HG03196 (cell line): ENCODE data around the gene NOL6.

Source experiments
- ATAC-seq: cut with Tn5 transposase; IDR thresholded peaks from one replicate; pipeline ENCODE4 v1.9.1; 2021; ENCODE audit not compliant: unreplicated experiment

NOL6 gene

DNA sequence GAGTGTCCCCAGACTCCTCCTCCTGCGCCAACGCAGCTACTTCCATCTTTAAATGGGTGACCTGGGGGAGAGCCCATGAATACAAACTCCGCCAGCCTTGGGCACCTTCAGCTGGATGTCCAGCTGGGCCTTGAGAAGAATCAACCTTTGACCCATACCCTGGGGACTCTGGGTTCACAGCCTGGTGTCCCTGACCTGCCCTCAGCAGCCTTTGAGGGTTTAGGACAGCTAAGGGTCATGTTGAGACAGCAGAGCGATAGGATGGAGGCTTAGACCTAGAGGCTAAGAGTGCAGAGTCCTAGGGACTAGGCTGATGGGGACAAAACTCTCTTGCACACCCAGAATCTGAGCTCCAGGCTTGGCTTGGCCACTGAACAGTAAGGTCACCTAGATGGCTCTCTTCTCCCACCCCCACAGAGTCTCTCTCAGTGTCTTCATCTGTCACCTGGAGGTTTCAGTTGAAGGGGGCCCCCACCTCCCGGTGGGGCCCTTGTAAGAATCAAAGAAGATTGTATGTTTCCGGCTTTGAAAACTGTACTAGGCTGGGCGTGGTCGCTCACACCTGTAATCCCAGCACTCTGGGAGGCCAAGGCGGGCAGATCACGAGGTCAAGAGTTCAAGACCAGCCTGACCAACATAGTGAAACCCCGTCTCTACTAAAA is 19.6 kb downstream of the NOL6 start:
- ATAC-seq: no peak

DNA sequence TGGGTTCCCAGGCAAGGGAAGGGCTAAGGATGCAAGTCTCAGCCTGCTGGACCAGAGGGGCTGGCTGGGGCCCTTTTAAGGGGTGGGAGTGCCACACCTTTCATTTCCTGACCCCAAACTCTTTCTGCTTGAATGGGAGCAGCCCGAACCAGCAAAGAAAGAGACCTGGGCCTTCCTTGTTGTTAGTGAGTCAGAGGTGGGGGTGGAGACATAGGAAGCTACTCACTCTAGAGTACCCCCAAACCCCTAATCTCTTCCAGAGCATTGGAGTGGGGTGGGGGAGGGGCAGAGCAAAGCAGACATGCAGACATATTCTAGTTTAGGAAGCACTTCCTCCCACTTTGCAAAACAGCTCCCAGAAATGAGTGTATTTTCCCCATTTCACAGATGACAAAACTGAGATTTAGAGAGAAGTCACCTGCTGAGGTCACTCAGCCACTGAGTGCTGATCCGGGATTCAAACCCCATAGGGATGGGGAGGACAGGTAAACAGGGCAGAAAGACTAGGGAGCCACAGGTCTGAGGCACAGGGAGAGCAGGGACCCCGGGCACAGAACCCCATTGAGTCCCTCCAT is 20.4 kb downstream of the NOL6 start:
- no peak for ATAC-seq

DNA sequence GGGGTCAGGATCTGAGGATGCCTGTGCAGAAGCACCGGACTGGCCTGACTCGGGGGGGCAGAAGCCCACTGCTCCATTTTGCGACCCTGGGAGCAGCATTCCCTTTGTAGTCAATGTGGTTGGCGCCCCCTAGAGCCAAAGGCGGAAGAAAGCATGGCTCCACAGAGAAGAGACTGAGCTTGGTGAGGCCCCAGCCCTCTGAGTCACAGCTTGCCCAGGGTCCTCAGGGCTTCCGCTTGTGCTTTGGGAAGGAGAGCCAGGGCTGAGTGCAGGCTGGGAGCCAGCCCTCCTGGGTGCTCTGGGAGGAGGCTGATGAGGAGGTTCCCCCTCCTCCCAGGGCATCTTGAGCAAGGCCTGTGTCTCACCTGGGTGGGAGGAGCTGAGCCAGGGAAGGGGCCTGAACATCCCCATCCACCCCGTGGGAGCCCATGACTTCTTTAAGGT is 20.9 kb downstream of the NOL6 start:
- no peak for ATAC-seq

DNA sequence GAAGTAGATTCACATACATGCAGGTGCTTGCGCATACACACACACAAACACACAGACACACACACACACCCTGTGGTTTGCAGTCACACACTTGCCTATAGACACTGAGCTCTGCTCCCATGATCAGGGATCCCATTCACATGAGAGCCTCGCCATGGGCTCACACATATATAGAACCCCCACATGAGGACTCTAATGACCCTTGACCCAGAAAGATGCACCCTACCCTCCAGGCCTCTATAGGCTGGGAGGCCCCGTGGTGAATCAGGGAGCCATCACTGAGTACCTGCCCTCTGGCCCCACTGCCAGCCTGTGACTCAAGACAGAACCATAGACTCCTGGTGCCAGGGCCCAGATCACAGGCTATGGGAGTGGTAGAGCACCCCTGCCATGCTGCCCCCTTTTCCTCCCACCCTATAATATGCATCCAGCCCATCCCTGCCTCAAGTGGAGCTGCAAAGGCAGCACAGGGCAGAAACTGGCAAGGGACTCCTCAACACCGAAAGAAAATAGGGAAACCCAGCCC is 23.0 kb downstream of the NOL6 start:
- ATAC-seq: no peak

DNA sequence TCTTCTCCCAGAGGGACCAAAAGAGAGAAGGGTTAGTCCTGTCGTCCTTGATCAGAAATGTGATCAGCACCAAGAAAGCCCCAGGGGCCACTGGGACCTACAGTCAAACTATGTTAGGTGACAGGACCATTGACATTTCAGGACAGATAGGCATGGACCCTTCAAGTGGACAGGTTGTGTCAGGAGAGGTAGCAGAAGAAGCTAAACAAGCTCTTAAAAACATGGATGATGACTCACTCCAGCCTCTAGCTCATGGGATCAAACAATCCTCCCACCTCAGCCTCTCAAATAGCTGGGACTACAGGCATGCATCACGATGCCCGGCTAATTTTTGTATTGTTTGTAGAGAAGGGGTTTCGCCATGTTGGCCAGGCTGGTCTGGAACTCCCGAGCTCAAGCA is 24.0 kb downstream of the NOL6 start:
- ATAC-seq: no peak

DNA sequence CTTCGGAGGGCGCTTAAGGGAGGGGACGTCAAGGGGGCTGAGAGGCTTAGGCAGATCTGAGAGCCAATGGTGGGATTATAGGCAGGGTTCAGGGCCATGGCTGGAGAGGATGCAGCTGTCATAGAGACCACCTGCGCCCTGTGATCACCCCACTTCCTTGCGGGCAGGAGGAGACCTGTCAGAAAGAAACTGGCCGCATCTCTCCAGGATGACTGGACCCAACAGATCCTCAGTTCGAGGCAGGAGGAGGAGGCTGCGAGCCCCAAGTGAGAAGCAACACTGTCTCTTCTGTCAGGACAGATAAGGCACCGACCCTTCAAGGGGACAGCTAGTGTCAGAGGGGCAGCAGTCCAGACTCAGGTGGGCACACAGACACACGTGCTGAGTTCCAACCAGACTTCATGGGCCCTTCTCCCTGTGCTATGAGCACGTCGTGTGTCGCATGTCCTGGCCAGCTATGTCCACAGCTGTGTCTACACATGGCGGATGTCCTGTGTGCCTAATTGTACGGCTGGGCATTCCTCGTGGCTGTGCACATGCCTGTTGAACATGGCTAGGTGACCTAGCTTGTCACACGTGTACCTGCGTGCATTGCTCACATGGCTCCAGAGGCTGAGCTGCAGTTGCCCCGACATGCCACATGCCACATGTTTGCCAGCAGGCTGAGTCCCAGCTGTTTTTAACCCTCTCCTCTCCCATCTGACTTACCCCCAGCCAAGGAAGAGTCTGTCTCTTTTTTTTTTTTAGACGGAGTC is 25.7 kb downstream of the NOL6 start:
- ATAC-seq: no peak

DNA sequence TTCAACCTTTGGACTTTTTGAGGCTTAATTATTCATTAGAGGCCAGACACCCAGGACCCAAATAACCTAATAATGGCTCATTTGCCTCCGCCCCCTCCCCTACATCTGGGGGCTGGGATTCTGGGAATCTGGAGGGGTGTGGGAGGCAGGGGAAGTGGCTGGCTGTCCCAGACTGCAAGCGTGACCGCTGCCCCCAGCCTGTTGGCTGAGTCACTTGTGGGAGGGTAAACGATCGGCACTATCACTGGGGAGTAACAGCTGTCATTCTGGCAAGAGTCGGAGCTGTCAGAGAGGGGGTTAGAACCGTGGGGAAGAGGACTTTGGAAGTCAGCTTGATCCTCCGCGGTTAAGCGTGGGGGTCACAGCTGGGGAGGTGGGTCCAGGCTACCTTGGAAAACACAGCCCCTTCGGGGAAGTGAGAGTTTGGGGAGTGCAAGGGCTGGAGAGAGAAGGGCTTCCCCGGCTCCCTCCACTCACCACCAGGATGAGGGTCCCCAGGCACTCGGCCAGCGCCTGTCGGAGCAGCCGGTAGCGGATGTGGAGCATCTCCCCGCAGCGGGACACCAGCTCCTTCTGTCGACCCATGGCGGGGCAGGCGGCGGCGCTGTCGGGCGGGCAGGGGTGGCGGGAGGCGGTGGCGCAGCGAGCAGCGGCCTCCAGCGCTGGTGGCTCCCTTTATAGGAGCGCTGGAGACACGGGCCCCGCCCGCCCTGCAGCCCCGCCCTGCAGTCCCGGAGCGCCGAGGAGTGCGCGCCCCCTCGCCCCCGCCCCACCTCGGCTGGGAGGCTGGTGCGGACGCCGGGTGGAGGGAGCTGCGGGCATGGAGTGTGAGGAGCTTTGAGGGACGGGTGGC is 26.6 kb downstream of the NOL6 start, which contains the start of gene AQP3:
AQP3 (minus strand) TSS at position 648 of the 853 bp plus-strand sequence; CDS start at position 585, 63 bp downstream.
- peak; percentile 29 for ATAC-seq

DNA sequence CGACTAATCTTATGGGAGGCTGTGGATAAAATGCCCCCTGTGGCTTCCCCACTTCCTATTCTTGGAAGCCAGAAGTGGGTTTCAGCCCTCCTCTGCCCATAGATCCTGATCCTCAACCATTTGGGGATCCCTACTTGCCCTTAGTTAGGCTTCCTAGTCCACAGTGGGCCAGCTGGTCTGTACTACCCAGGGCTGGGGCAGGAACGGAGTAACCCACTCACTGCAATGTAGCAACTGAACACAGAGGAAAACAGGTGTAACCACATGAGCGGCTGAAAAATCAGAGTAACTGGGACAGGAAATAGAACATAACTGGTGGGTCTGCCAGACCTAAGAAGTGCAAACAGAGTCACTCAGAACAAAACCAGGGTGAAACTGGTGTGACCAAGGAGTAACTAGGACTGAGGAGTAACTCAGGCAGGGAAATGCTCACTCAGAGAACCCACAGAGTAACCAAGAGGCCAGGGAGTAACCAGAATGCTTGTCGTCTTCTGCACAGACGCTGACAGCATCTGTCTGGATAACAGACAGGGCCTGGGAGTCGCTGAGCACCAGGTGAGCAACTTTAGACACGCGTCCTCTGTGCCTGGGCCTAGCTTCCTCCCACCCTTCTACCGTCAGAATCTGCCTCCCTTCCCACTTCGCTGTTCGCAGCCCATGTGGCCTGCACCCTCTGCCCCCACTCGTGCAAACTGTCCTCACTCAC is 27.3 kb downstream of the NOL6 start:
- ATAC-seq: peak; percentile 77

DNA sequence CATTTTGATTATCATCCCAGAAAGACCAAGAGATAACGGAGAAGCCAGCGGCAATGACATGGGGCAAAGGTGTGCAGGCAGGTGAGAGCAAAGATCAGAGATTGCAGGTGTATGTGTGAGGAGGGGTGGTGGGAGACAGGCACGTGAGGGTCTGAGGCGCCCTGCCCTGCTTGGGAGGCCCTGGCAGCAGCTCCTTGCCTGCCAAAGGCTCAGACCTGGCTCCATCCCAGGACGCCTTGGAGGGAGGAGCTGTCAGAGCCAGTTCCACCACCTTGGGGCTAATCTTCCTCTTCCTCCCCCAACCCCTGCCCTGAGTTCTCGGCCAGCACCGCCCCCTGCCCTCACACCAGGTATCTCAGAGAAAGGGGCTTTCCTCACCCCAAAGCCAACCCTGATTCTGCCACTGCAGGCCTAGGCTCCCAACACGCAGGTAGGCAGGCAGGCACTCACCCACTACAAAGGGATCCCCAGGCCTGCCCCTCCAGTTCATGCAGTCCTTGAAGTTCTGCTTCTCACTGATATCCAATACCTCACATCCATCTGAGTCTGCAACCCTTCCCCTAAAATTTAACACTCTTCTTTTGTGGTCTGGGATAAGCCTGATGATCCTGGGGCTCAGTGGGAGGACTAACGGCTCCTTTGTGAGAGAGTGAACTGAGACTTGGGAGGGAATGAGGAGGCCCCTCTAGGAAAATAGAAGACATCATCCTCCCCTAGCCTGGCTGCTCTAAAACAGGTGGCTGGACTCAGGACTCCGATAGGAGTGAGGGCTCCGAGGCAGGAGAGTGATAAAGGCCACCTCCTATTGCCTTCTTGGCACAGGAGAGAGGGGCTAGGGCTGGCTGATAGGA is 28.1 kb downstream of the NOL6 start:
- ATAC-seq: no peak

DNA sequence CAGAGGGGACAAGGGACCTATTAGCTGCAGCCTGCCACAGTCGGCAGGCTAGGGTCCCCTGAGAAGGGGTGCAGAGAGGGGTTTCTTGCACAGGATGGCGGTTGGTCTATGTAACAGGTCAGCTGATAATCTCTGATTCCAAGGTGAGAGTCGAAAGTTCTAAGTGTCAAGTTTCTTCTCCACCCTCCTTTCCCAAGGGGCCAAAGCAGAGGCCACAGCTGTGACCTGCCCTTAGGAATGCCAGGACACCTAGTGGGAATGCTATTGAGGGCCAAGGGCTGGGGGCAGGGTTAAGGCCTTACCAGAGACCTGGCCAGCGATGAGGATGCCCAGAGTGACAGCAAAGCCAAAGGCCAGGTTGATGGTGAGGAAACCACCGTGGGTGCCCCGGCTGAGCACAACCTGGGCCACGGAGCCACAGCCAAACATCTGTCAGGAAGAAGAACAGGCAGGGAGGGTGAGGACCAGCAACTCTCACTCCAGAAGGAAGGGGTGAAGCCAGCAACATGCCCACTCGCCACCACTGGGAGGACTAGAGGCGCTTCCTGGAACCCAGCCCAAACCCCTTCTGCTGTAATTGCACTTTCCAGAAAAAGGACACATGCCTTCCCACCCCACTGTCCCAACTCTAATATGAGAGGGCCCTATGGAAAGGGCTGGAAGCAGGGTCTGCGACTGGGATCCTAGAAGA is 30.1 kb downstream of the NOL6 start:
- no peak for ATAC-seq

DNA sequence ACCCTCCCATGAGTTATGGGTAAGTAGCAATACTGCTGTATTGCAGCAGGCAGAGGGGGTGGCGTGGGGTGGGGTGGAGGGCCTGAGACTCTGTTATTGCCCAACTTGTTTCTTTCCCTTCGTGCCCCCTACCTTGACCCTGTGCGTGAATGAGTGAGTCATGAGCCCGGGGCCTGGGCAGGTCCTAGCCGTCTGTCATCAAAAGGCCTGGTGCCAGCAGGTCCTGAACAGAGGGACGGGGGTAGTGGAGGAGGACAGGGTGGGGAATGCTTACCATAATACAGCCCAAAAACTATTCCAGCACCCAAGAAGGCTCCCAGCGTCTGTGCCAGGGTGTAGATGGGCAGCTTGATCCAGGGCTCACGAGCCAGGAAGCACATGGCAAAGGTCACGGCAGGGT is 30.7 kb downstream of the NOL6 start:
- ATAC-seq: no peak

DNA sequence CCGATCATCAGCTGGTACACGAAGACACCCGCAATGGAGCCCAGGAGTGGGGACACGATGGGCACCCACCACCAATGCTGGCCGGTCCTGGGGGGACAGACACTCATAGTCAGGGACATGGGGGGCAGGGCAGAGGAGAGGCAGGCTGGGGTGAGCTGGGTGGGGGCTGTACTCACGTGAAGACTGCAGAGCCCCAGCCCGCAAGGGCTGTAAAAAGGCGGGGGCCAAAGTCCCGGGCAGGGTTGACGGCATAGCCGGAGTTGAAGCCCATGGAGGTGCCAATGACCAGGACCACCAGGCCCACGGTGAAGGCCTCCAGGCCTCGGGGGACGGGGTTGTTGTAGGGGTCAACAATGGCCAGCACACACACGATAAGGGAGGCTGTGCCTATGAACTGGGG is 31.6 kb downstream of the NOL6 start:
- no peak for ATAC-seq

DNA sequence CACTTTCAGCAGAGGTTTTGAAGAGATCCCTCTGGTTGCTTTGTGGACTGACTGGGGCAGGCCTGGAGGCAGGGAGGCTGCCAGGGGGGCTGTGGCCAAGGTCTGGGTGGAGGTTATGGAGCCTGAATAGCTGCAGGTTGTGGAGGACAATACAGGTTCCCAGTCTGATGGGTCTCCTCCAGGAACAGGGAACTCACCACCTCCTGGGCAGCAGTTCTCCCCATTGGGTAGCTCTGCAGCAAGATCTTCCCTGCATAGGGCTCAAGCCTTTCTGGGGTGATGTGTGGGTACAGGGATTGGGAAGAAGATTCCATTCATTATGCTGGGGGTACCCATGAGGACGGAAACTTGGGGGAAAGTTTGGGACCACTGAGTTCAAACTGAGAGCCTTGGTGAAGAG is 33.1 kb downstream of the NOL6 start:
- ATAC-seq: no peak

DNA sequence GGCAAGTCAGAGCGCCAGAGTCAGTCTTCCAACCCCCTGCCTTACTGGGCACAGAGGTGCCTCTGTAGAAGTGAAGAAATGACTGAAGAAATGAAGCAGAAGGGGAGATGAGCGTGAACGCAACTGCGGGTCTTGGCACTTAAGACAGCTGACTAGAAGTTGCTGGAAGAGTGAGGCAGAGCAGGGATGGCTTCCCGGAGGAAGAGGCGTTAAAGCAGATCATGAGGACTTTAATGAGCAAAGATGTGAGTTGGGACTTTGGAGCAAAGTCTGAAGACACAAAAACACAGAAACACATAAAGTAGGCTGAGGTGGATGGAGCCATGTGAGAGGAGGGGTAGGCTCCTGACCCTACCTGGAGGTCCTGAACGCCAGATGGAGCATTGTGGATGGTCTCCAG is 33.5 kb downstream of the NOL6 start:
- ATAC-seq: no peak

DNA sequence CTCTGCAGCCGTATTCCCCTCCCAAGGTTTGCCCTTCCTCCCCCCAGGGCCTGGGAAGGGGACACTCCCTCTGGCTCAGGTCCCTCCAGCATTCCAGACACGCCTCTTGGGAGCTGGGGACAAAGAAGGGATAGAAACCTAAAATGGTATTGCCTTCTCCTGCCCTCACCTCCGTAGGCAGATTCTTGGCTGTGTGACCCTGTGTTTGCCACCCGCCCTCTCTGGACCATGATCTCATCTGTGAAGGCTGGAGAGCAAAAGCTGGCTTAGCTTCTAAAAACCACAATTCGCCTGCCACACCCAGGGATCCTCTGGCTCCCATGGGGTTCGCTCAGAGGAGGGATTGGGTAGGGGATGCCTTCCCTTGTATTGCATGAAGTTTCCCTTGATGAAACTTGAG is 34.0 kb downstream of the NOL6 start:
- ATAC-seq: no peak

DNA sequence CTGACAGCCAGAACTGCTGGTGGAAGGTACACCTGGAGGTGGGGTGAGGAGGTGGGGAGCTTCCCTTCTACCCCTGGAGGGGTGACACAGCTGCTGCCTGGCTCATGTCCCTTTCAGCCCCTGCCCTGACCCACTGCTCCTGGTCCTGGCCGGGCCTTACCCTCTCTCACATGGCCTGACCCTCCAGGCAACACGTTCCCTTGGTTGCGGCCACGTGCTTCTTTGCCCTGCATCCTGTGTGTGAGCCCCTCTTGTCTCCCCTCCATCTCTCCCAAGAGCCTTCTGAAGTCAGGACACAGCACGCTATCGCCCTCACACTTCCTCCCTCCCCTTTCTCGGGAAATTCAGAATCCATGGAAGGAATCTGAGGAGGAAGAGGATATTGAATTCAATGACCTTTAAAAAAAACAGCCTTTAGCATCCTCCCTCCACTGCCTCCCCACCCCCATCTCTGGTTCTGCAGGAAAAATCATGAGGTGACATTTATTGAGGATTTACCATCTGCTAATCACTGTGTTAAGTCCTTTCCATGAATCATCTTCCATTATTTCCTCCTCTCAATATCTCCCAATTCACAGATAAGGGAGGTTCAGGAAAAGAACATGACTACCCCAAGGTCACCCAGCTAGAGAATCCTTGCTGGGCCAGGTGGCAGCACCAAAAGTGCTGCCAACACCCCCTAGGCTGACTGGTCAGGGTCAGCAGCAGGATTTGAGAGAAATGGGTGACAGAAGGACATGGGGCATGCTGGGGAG is 34.6 kb downstream of the NOL6 start:
- ATAC-seq: no peak

DNA sequence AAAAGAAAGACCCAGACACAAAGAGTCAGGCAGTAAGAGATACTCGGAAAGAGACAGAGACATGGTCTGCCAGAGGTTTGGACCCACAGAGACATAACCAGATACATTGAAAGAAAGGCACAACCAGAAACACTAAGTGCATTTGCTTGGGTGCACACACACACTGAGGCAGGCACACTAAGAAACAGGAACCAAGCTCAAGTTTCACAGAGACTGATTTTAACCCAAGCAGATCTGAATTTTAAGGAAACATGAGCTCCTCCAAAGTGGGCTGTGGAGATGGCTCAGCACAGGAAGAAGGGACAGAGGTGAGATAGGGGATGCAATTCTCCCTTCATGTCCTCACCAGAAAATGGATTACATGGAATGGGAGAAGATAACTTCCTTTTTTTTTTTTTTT is 35.8 kb downstream of the NOL6 start:
- ATAC-seq: no peak

DNA sequence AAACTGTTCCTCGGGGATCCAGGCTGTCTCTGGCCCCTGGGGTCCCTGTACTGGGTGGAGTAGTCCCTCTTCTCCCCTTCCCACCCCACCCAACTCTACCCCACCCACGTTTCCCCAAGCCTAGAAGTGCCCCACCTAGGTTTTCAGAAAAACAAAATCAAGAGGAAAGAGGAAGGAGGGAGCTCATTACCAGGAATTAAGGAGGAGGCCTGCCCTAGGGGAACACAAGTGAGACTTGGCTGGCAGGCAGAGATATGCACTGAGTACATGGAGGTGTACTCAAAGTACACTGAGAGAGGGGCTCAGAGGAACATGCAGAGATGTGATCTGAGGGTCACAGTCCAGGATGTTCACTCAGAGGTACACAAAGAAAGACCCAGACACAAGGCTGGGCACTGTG is 36.5 kb downstream of the NOL6 start:
- no peak for ATAC-seq
